Fibroblast of lung (primary cell): ENCODE results near the gene DRG2. TPM values are rescaled to one million over a fixed set of nuclear protein-coding genes. Genes with fewer than 3 reads are reported as not detected.
A peak's percentile ranks its signal among the peaks of the same experiment; 100 is the strongest.

Experiments
- DNase-seq, 2 donors: peaks; one replicate each; pipeline versions ENCODE4 v3.0.0 to v3.0.0-alpha.2; 2010; ENCODE audit warnings: low read depth in 2 of 2
- H2AFZ ChIP-seq: 2 replicates; pipeline ENCODE4 v1.5.1; 2012; ENCODE audit warnings: low read length, control low read depth, inconsistent platforms
- H3K27ac ChIP-seq: 2 replicates; pipeline ENCODE4 v1.5.1; 2011; ENCODE audit warnings: low read length, control low read depth; ENCODE audit not compliant: insufficient read depth
- H3K27me3 ChIP-seq: 2 replicates; pipeline ENCODE4 v1.5.1; 2011; ENCODE audit warnings: mild to moderate bottlenecking, low read length; ENCODE audit not compliant: control insufficient read depth, insufficient read depth
- H3K36me3 ChIP-seq: 2 replicates; pipeline ENCODE4 v1.5.1; 2011; ENCODE audit warnings: low read length; ENCODE audit not compliant: control insufficient read depth, insufficient read depth
- H3K4me1 ChIP-seq: 2 replicates; pipeline ENCODE4 v1.5.1; 2011; ENCODE audit warnings: low read length; ENCODE audit not compliant: control insufficient read depth, insufficient read depth; ENCODE audit errors: extremely low read depth
- H3K4me2 ChIP-seq: 2 replicates; pipeline ENCODE4 v1.5.1; 2011; ENCODE audit warnings: low read length, control low read depth; ENCODE audit not compliant: insufficient read depth; ENCODE audit errors: extremely low read depth
- H3K4me3 ChIP-seq, 4 experiments: fragments of 200-600 bp in 1 of 4; sonication (generic) in 1 of 4; replicated peaks in 1 of 4; 2 replicates each; pipeline ENCODE4 v1.5.1; 2011 to 2016; ENCODE audit warnings: low read length in 4 of 4, low read depth in 3 of 4, mild to moderate bottlenecking in 3 of 4, control low read depth in 2 of 4, inconsistent platforms in 1 of 4, mixed read lengths in 1 of 4; ENCODE audit not compliant: insufficient read depth in 1 of 4; ENCODE audit errors: control extremely low read depth in 1 of 4
- H3K79me2 ChIP-seq: 2 replicates; pipeline ENCODE4 v1.5.1; 2012; ENCODE audit warnings: mild to moderate bottlenecking, low read length, inconsistent platforms; ENCODE audit not compliant: control insufficient read depth, insufficient read depth
- H3K9ac ChIP-seq: 2 replicates; pipeline ENCODE4 v1.5.1; 2011; ENCODE audit warnings: mild to moderate bottlenecking, low read length, control low read depth; ENCODE audit not compliant: insufficient read depth
- H3K9me3 ChIP-seq: 2 replicates; pipeline ENCODE4 v1.5.1; 2012; ENCODE audit warnings: low read depth, low read length; ENCODE audit not compliant: control insufficient read depth, insufficient read depth
- H4K20me1 ChIP-seq: 2 replicates; pipeline ENCODE4 v1.5.1; 2011; ENCODE audit warnings: low read length; ENCODE audit not compliant: control insufficient read depth, insufficient read depth; ENCODE audit errors: extremely low read depth
- CTCF ChIP-seq, 2 donors: IDR thresholded peaks in 1 of 2; conservative IDR thresholded peaks in 1 of 2; 1 replicate in 1 of 2; 2 replicates in 1 of 2; pipeline ENCODE4 v1.5.1; 2011 to 2012; ENCODE audit warnings: low read length in 2 of 2, control low read depth in 1 of 2, inconsistent platforms in 1 of 2, low read depth in 1 of 2, mild to moderate bottlenecking in 1 of 2
- EZH2 ChIP-seq: IDR thresholded peaks from 2 replicates; pipeline ENCODE4 v1.5.1; 2012; ENCODE audit warnings: low read length, control low read depth, mild to moderate bottlenecking; ENCODE audit errors: missing control alignments
- polyA plus RNA-seq, 2 donors: library from polyadenylated mRNA; depleted of rRNA in 1 of 2; stranded (reverse) in 1 of 2; unstranded in 1 of 2; fragments of >200 nt; gene quantifications; 2 replicates each; pipeline ENCODE4 v1.2.1, GENCODE V29; 2011 to 2012; ENCODE audit warnings: missing spikeins in 1 of 2
- total RNA-seq: library from RNA; depleted of rRNA; stranded (reverse); fragments of >200 nt; gene quantifications from 2 replicates; pipeline ENCODE4 v1.2.1, GENCODE V29; 2014

DRG2 gene
- total and polyA plus RNA-seq, 2 donors (not counting 1 experiment from before 2014, with no cell fraction given): 26.7 to 30.1 TPM

GRCh38 chr17:18122990-18123753, 35.4 kb downstream of the DRG2 start:
- Histone ChIP-seq H3K79me2 (no peaks in the 10 kb centered on the region), H3K4me1 (no peaks in the 10 kb centered on the region), H3K36me3 (no peaks in the 10 kb centered on the region), H3K27ac (no peak overlapping the region), H3K4me2 (no peak overlapping the region), H3K27me3 (no peaks in the 10 kb centered on the region), H3K4me3 (no peak overlapping the region), H2AFZ (no peak overlapping the region), H3K9ac (no peak overlapping the region), H4K20me1 (no peaks in the 10 kb centered on the region), H3K9me3 (no peaks in the 10 kb centered on the region)
- DNase-seq: no peak
- TF ChIP-seq CTCF (conservative IDR thresholded peaks at IDR 0.05 in 1 of 2, IDR thresholded peaks at IDR 0.05 in 1 of 2; ENCODE audit: low read depth in 1 of 2, low read length in 2 of 2) (no peak), EZH2 (no peak)

- no peak for TF ChIP-seq EZH2
- TF ChIP-seq CTCF (conservative IDR thresholded peaks at IDR 0.05 in 1 of 2, IDR thresholded peaks at IDR 0.05 in 1 of 2; ENCODE audit: low read depth in 1 of 2, low read length in 2 of 2): no peak
- H4K20me1 ChIP-seq: no peaks in the 10 kb centered on the region
- H3K4me2 ChIP-seq: no peak overlapping the region
- H3K27me3 ChIP-seq: peaks cover 3% of the 10 kb centered on the region
- no peak overlapping the region for H3K9ac ChIP-seq
- no peak overlapping the region for H2AFZ ChIP-seq
- no peaks in the 10 kb centered on the region for H3K4me1 ChIP-seq
- no peaks in the 10 kb centered on the region for H3K79me2 ChIP-seq
- no peaks in the 10 kb centered on the region for H3K9me3 ChIP-seq
- DNase-seq: peak in 1 of 2 donors; percentile 83
- H3K27ac ChIP-seq: no peak overlapping the region
- no peak overlapping the region for H3K4me3 ChIP-seq
- no peaks in the 10 kb centered on the region for H3K36me3 ChIP-seq
Observed at GRCh38 chr17:18124345-18125126, 36.8 kb downstream of the DRG2 start.

- H3K9ac ChIP-seq: no peak overlapping the region
- H2AFZ ChIP-seq: no peak overlapping the region
- no peak overlapping the region for H3K4me3 ChIP-seq
- no peaks in the 10 kb centered on the region for H3K4me1 ChIP-seq
- no peak overlapping the region for H3K4me2 ChIP-seq
- no peak overlapping the region for H3K27ac ChIP-seq
- H3K9me3 ChIP-seq: no peaks in the 10 kb centered on the region
- peaks cover 7% of the 10 kb centered on the region for H3K27me3 ChIP-seq
- H3K79me2 ChIP-seq: no peaks in the 10 kb centered on the region
- no peaks in the 10 kb centered on the region for H4K20me1 ChIP-seq
- DNase-seq: peak; percentile 44 to 72
- no peaks in the 10 kb centered on the region for H3K36me3 ChIP-seq
- TF ChIP-seq EZH2 (no peak), CTCF (conservative IDR thresholded peaks at IDR 0.05 in 1 of 2, IDR thresholded peaks at IDR 0.05 in 1 of 2; ENCODE audit: low read depth in 1 of 2, low read length in 2 of 2) (no peak)
Observed at GRCh38 chr17:18129041-18129502, 41.3 kb downstream of the DRG2 start.
